ENCODE measurements around the gene CDH8.
A peak's percentile ranks its signal among the peaks of the same experiment; 100 is the strongest.

CDH8 gene

DNA sequence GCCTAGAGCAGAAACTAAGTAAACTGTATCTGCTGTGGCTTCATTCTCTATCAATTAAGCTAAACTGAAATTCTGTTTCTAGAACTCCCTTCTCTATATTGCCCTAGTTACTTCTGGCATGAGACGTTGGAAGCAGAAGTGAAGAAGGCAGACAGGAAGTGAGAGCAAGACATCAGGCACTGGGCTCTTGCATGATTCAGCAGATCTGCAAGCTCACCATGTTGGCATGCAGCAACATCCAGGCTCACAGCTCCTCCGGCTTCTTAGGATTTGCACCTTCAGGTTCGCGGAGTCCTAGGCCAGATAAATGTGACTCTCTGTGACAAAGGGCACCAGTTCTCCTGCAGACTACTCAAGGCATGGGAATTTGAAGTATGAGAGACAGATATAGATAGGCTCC is 148.3 kb downstream of the CDH8 start:
- TF ChIP-seq, protein P1, sequence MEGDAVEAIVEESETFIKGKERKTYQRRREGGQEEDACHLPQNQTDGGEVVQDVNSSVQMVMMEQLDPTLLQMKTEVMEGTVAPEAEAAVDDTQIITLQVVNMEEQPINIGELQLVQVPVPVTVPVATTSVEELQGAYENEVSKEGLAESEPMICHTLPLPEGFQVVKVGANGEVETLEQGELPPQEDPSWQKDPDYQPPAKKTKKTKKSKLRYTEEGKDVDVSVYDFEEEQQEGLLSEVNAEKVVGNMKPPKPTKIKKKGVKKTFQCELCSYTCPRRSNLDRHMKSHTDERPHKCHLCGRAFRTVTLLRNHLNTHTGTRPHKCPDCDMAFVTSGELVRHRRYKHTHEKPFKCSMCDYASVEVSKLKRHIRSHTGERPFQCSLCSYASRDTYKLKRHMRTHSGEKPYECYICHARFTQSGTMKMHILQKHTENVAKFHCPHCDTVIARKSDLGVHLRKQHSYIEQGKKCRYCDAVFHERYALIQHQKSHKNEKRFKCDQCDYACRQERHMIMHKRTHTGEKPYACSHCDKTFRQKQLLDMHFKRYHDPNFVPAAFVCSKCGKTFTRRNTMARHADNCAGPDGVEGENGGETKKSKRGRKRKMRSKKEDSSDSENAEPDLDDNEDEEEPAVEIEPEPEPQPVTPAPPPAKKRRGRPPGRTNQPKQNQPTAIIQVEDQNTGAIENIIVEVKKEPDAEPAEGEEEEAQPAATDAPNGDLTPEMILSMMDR (conservative IDR thresholded peaks at IDR 0.05; ENCODE audit: control insufficient read depth, insufficient read depth, low read depth, low read length), result no peak
- no peak overlapping the region for H3K4me3 ChIP-seq (ENCODE audit: control insufficient read depth, low read depth, low read length)
- DNase-seq (ENCODE audit: low read depth), result peak; percentile 2

DNA sequence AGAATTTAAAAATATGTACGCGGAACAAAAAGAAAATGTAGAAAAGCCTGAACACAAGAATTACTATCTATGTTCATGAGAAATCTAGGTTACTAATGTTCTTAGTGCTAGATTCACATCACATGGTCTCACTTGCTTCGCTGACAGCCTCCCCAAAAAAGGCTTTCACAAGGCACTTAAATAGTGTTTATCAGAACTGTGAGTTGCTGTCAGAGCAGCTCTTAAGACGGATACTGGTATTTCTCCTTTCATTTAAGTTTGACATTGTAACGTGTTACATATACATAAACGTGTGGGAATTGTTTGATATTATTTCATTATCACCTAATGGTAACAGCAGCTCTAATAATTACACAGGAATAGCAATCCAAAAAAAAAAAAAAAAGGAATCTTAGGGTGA is 150.9 kb downstream of the CDH8 start:
- TF ChIP-seq, protein P1 (conservative IDR thresholded peaks at IDR 0.05; ENCODE audit: control insufficient read depth, insufficient read depth, low read depth, low read length), result no peak
- H3K4me3 ChIP-seq (ENCODE audit: control insufficient read depth, low read depth, low read length), result no peak overlapping the region
- DNase-seq (ENCODE audit: low read depth), result no peak

DNA sequence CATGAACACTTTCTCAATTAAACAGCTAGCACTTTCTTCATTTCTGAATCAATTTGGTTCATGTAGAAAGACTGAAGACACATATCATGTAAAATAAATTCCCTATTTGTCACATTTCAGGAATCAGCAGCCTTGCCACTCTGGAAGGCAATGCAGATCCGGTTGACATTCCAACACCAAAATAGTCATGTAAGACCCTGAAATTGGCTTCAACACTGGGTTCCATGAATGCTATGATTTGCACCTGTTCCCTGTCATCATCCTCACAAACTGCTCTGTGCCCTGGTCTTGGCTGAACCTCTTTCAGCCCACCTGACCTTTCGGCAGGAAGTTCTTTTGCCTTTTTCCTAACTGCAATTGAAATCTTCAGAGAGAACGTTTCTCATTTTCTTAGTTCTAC is 156.9 kb downstream of the CDH8 start:
- DNase-seq (ENCODE audit: low read depth), result no peak
- TF ChIP-seq, protein P1 (conservative IDR thresholded peaks at IDR 0.05; ENCODE audit: control insufficient read depth, insufficient read depth, low read depth, low read length), result no peak
- no peak overlapping the region for H3K4me3 ChIP-seq (ENCODE audit: control insufficient read depth, low read depth, low read length)

DNA sequence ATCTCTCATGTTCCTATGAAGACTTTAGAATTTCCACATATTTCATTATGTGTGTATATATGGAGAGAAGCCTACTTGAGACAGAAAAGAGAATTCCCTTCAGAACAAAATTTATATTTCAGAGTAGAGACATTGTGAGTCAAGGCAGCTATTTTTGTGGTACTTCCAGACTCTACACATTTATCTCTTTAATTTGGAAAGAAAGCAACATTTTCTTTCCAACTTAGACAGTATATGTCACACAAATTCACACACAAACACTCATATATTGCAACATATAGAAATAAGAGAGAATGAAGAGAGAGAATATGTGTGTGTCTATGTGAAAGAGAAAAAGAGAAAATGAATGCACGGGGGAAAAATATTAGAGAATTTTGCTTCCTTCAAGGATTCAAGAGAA is 158.8 kb downstream of the CDH8 start:
- TF ChIP-seq, protein P1 (conservative IDR thresholded peaks at IDR 0.05; ENCODE audit: control insufficient read depth, insufficient read depth, low read depth, low read length), result no peak
- no peak for DNase-seq (ENCODE audit: low read depth)
- no peak overlapping the region for H3K4me3 ChIP-seq (ENCODE audit: control insufficient read depth, low read depth, low read length)

DNA sequence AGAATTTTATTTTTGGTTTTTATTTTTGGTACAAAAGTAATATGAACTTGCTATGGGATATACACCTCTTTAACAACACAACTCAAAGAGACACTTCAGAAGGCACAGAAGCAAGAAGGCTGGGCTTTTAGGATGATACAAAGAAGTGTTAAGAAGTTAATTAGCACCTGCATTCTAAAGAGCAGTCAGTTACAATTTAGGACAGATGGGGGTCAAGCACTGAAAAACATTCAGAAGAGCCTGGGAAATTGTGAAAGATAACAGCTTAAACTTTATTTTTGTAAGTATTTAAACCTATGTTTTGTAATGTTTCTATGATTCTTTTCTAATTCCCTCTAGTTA is 163.5 kb downstream of the CDH8 start:
- TF ChIP-seq, protein P1 (conservative IDR thresholded peaks at IDR 0.05; ENCODE audit: control insufficient read depth, insufficient read depth, low read depth, low read length), result no peak
- H3K4me3 ChIP-seq (ENCODE audit: control insufficient read depth, low read depth, low read length), result no peak overlapping the region
- no peak for DNase-seq (ENCODE audit: low read depth)

DNA sequence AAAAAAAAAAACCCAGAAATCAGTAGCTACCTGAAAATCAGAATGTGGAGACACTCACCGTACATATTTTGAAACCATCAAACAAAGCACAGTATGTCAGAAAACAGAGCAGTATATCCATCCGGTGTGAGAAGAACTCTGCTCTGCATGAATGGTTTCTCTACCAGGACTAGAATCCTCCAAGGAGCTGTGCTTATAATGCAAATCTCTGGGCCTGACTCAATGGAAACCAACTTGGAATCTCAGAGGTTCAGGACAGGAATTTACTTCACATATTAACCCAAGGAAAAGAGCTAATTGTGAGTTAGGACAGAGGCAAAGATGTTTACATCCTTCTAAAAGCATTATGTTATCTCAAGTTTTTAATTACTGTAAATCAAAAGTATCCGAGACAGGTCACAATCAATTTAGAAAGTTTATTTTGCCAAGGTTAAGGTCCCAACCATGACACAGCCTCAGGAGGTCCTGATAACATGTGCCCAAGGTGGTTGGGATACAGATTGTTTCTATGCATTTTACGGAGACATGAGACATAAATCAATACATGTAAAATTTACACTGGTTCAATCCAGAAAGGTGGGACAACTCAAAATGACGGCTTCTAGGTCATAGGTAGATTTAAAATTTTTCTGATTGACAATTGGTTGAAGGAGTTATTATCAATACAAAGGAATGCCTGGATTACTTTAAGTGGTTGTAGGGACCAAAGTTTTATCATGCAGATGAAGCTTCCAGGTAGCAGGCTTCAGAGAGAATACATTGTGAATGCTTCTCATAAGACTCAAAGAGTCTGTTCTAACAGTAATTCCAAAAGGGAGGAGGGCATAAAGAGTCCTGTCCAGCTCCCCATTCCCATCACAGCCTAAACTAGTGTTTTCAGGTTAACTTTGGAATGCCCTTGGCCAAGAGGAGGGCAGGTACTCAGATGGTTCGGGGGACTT is 164.1 kb downstream of the CDH8 start:
- DNase-seq (ENCODE audit: low read depth), result no peak
- TF ChIP-seq, protein P1 (conservative IDR thresholded peaks at IDR 0.05; ENCODE audit: control insufficient read depth, insufficient read depth, low read depth, low read length), result no peak
- no peak overlapping the region for H3K4me3 ChIP-seq (ENCODE audit: control insufficient read depth, low read depth, low read length)
